Fibroblast of skin of left biceps (primary cell): ENCODE results near the gene ZNF644.
"Not testable (repeated sequence)": the region's sequence is repeated elsewhere in the genome, so short reads cannot be mapped to it uniquely, and the experiment has no call there.

Experiments
- DNase-seq, 2 experiments: peaks; one replicate each; pipeline ENCODE4 v3.0.0-alpha.2; 2013; ENCODE audit warnings: low read depth in 2 of 2

ZNF644 gene

GRCh38 chr1:90926971-90927370 is 94.9 kb downstream of the ZNF644 start:
- DNase-seq, result no peak

GRCh38 chr1:90925928-90926869 is 95.6 kb downstream of the ZNF644 start:
- DNase-seq, result peak; percentile 5 to 6

GRCh38 chr1:90924982-90925381 is 96.9 kb downstream of the ZNF644 start:
- DNase-seq, result no peak

- DNase-seq, result no peak
These were observed 98.8 kb downstream of the ZNF644 start for GRCh38 chr1:90922996-90923395.

GRCh38 chr1:90922202-90922601 is 99.6 kb downstream of the ZNF644 start:
- DNase-seq, result no peak

GRCh38 chr1:90919900-90920299 is 101.9 kb downstream of the ZNF644 start:
- DNase-seq, result no peak

GRCh38 chr1:90919190-90919719 is 102.6 kb downstream of the ZNF644 start:
- no peak for DNase-seq

GRCh38 chr1:90911353-90911752 is 110.5 kb downstream of the ZNF644 start:
- DNase-seq, result no peak

GRCh38 chr1:90902672-90903071 is 119.2 kb downstream of the ZNF644 start:
- DNase-seq, result no peak

GRCh38 chr1:90899263-90899662 is 122.6 kb downstream of the ZNF644 start:
- no peak for DNase-seq

- DNase-seq, result not testable (repeated sequence)
These were observed 128.2 kb downstream of the ZNF644 start for GRCh38 chr1:90893679-90894078.

- not testable (repeated sequence) for DNase-seq
These were observed 129.0 kb downstream of the ZNF644 start for GRCh38 chr1:90892884-90893283.

- DNase-seq, result not testable (repeated sequence)
These were observed 129.6 kb downstream of the ZNF644 start for GRCh38 chr1:90892196-90892595.

GRCh38 chr1:90891756-90892155 is 130.1 kb downstream of the ZNF644 start:
- DNase-seq, result not testable (repeated sequence)

GRCh38 chr1:90882221-90882620 is 139.6 kb downstream of the ZNF644 start:
- DNase-seq, result no peak

- DNase-seq, result no peak
These were observed 140.8 kb downstream of the ZNF644 start for GRCh38 chr1:90881034-90881433.

- no peak for DNase-seq
These were observed 142.6 kb downstream of the ZNF644 start for GRCh38 chr1:90879281-90879680.

GRCh38 chr1:90876101-90876500 is 145.7 kb downstream of the ZNF644 start:
- no peak for DNase-seq
